Cardiac septum (tissue), 1 donor: ENCODE data around the gene CXCR1. TPM values are rescaled to one million over a fixed set of nuclear protein-coding genes. Genes with fewer than 3 reads are reported as not detected.
"Not testable (repeated sequence)": the region's sequence is repeated elsewhere in the genome, so short reads cannot be mapped to it uniquely, and the experiment has no call there.

ENCODE experiments used
- DNase-seq: peaks from one replicate; pipeline ENCODE4 v3.0.0-alpha.2; 2020; ENCODE audit warnings: low spot score
- intact Hi-C: fragments of 100-400 bp; cut with DNase I; formaldehyde crosslinking; loops from one replicate; pipeline ENCODE4 v1.14.0; 2022
- total RNA-seq: library from RNA; stranded (reverse); fragmentation: NEBNext Ultra II Directional; extraction: Animal tissue kit (Norgen Biotek cat#: 25700); gene quantifications from one replicate; pipeline ENCODE4 v1.2.1, GENCODE V29; 2021
- donor health status: DM: no; HTN: no; CAD: no.

Gene CXCR1
- total RNA-seq, 1 donor from 2014 or later = 1.9 TPM

GRCh38 chr2:218125095-218125494 is 41.7 kb downstream of the CXCR1 start:
- DNase-seq = no peak
- intact Hi-C loops = no loop called here

- intact Hi-C loops = no loop called here
These were observed 42.8 kb downstream of the CXCR1 start for GRCh38 chr2:218123986-218124385.

GRCh38 chr2:218122286-218122685 is 44.5 kb downstream of the CXCR1 start:
- intact Hi-C loops = not testable (repeated sequence)

More at GRCh38 chr2:218123986-218124385, 42.8 kb downstream of the CXCR1 start:
- no peak for DNase-seq

GRCh38 chr2:218121789-218122188 is 45.0 kb downstream of the CXCR1 start:
- DNase-seq, intact Hi-C loops: not testable (repeated sequence)

More at GRCh38 chr2:218122286-218122685, 44.5 kb downstream of the CXCR1 start:
- DNase-seq = not testable (repeated sequence)

Other genes with a start within 250 kb of the CXCR1 start
- 870 TPM for gene TNS1, start 164.0 kb downstream of the CXCR1 start, total RNA-seq
- not detected for gene RUFY4, start 97.7 kb downstream of the CXCR1 start, total RNA-seq
- gene CXCR2, start 40.9 kb downstream of the CXCR1 start, total RNA-seq = 2.2 TPM
- 172 TPM for gene ARPC2, start 50.2 kb upstream of the CXCR1 start, total RNA-seq
- gene GPBAR1, start 94.1 kb upstream of the CXCR1 start, total RNA-seq = 1.2 TPM
- 56.3 TPM for gene AAMP, start 103.2 kb upstream of the CXCR1 start, total RNA-seq
- 72.6 TPM for gene PNKD, start 103.6 kb upstream of the CXCR1 start, total RNA-seq
- 143 TPM for gene TMBIM1, start 125.5 kb upstream of the CXCR1 start, total RNA-seq
- not detected for gene CATIP, start 189.9 kb upstream of the CXCR1 start, total RNA-seq
- gene SLC11A1, start 215.3 kb upstream of the CXCR1 start, total RNA-seq = 6.4 TPM
- gene CTDSP1, start 232.9 kb upstream of the CXCR1 start, total RNA-seq = 100 TPM